WTC11 (cell line): Measurements from ENCODE around the gene LRIT3.

Source experiments
- CREB1 ChIP-seq: sonication (generic); formaldehyde crosslinking; IDR thresholded peaks from 2 replicates; pipeline ENCODE4 v1.8.0; 2023; ENCODE audit warnings: mild to moderate bottlenecking, missing genetic modification reagents
- ETV6 ChIP-seq: sonication (generic); formaldehyde crosslinking; IDR thresholded peaks from 2 replicates; pipeline ENCODE4 v1.8.1; 2022; ENCODE audit warnings: mild to moderate bottlenecking, missing genetic modification reagents
- GABPB1 ChIP-seq: sonication (generic); formaldehyde crosslinking; IDR thresholded peaks from 2 replicates; pipeline ENCODE4 v1.8.1; 2023; ENCODE audit warnings: mild to moderate bottlenecking, missing genetic modification reagents
- PRRX2 ChIP-seq: fragments of 250-450 bp; sonication (Bioruptor Pico); IDR thresholded peaks from 2 replicates; pipeline ENCODE4 v1.8.0; 2021; ENCODE audit warnings: mild to moderate bottlenecking
- TF ChIP-seq, protein P1 (sequence below): fragments of 200-600 bp; IDR thresholded peaks from 2 replicates; pipeline ENCODE4 v1.8.0; 2022; ENCODE audit warnings: antibody characterized with exemption
- TF ChIP-seq, protein P2 (sequence below): sonication (generic); formaldehyde crosslinking; IDR thresholded peaks from 2 replicates; pipeline ENCODE4 v1.8.0; 2022; ENCODE audit warnings: mild to moderate bottlenecking, missing genetic modification reagents
- TF ChIP-seq, protein P3 (sequence below): sonication (generic); formaldehyde crosslinking; conservative IDR thresholded peaks from 2 replicates; pipeline ENCODE4 v1.8.1; 2022; ENCODE audit warnings: mild to moderate bottlenecking, missing genetic modification reagents
- TF ChIP-seq, protein P4 (sequence below): sonication (generic); formaldehyde crosslinking; conservative IDR thresholded peaks from 2 replicates; pipeline ENCODE4 v1.8.1; 2023; ENCODE audit warnings: mild to moderate bottlenecking, low read depth, missing genetic modification reagents, moderate library complexity

DNA sequence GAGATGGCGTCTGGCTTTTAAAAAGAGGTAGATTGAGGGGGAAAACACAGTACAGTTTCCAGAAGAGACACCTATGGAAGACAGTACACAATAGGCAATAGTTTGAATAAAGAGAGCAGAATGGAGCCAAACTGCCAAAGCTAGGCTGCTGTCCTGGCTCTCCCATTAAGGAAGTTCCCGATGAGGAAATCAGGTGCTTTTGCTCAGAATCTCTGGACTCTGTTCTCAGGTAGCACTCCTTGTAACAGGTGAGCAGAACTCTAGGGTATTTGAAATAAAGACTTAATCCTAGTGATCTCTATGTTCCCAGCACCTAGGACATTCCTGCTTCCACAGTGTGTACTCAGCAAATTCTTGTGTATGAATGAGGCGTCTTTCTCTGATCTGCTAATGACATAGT, 66.4 kb downstream of the LRIT3 start:
- TF ChIP-seq, protein P1, sequence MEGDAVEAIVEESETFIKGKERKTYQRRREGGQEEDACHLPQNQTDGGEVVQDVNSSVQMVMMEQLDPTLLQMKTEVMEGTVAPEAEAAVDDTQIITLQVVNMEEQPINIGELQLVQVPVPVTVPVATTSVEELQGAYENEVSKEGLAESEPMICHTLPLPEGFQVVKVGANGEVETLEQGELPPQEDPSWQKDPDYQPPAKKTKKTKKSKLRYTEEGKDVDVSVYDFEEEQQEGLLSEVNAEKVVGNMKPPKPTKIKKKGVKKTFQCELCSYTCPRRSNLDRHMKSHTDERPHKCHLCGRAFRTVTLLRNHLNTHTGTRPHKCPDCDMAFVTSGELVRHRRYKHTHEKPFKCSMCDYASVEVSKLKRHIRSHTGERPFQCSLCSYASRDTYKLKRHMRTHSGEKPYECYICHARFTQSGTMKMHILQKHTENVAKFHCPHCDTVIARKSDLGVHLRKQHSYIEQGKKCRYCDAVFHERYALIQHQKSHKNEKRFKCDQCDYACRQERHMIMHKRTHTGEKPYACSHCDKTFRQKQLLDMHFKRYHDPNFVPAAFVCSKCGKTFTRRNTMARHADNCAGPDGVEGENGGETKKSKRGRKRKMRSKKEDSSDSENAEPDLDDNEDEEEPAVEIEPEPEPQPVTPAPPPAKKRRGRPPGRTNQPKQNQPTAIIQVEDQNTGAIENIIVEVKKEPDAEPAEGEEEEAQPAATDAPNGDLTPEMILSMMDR, result no peak
- TF ChIP-seq GABPB1 (no peak), CREB1 (CRISPR knock-in tag) (no peak), PRRX2 (no peak), ETV6 (CRISPR knock-in tag) (no peak)
- TF ChIP-seq, protein P2, sequence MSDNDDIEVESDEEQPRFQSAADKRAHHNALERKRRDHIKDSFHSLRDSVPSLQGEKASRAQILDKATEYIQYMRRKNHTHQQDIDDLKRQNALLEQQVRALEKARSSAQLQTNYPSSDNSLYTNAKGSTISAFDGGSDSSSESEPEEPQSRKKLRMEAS (CRISPR knock-in tag), result no peak
- TF ChIP-seq, protein P3, sequence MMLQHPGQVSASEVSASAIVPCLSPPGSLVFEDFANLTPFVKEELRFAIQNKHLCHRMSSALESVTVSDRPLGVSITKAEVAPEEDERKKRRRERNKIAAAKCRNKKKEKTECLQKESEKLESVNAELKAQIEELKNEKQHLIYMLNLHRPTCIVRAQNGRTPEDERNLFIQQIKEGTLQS (CRISPR knock-in tag), result no peak
- TF ChIP-seq, protein P4, sequence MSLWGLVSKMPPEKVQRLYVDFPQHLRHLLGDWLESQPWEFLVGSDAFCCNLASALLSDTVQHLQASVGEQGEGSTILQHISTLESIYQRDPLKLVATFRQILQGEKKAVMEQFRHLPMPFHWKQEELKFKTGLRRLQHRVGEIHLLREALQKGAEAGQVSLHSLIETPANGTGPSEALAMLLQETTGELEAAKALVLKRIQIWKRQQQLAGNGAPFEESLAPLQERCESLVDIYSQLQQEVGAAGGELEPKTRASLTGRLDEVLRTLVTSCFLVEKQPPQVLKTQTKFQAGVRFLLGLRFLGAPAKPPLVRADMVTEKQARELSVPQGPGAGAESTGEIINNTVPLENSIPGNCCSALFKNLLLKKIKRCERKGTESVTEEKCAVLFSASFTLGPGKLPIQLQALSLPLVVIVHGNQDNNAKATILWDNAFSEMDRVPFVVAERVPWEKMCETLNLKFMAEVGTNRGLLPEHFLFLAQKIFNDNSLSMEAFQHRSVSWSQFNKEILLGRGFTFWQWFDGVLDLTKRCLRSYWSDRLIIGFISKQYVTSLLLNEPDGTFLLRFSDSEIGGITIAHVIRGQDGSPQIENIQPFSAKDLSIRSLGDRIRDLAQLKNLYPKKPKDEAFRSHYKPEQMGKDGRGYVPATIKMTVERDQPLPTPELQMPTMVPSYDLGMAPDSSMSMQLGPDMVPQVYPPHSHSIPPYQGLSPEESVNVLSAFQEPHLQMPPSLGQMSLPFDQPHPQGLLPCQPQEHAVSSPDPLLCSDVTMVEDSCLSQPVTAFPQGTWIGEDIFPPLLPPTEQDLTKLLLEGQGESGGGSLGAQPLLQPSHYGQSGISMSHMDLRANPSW (CRISPR knock-in tag), result no peak
